HG03442 (cell line): ENCODE measurements around the gene TMEM176A.
"Not testable (repeated sequence)": the region's sequence is repeated elsewhere in the genome, so short reads cannot be mapped to it uniquely, and the experiment has no call there.

ENCODE experiments used
- ATAC-seq: cut with Tn5 transposase; IDR thresholded peaks from one replicate; pipeline ENCODE4 v1.9.1; 2021; ENCODE audit warnings: mild to moderate bottlenecking, moderate library complexity; ENCODE audit not compliant: unreplicated experiment

Gene TMEM176A

DNA sequence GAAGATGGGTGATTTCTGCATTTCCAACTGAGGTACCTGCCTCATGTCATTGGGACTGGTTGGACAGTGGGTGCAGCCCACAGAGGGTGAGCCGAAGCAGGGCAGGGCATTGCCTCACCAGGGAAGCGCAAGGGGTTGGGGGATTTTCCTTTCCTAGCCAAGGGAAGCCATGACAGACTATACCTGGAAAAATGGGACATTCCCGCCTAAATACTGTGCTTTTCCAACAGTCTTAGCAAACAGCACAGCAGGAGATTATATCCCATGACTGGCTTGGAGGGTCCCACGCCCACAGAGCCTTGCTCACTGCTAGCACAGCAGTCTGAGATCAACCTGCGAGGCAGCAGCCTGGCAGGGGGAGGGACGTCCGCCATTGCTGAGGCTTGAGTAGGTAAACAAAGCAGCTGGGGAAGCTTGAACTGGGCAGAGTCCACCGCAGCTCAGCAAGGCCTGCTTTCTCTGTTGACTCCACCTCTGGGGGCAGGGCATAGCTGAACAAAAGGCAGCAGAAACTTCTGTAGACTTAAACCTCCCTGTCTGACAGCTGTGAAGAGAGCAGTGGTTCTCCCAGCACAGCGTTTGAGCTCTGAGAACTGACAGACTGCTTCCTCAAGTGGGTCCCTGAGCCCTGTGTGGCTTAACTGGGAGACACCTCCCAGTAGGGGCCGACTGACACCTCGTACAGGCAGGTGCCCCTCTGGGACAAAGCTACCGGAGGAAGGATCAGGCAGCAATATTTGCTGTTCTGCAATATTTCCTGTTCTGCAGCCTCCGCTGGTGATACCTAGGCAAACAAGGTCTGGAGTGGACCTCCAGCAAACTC lies 7.3 kb downstream of the TMEM176A start:
- not testable (repeated sequence) for ATAC-seq

DNA sequence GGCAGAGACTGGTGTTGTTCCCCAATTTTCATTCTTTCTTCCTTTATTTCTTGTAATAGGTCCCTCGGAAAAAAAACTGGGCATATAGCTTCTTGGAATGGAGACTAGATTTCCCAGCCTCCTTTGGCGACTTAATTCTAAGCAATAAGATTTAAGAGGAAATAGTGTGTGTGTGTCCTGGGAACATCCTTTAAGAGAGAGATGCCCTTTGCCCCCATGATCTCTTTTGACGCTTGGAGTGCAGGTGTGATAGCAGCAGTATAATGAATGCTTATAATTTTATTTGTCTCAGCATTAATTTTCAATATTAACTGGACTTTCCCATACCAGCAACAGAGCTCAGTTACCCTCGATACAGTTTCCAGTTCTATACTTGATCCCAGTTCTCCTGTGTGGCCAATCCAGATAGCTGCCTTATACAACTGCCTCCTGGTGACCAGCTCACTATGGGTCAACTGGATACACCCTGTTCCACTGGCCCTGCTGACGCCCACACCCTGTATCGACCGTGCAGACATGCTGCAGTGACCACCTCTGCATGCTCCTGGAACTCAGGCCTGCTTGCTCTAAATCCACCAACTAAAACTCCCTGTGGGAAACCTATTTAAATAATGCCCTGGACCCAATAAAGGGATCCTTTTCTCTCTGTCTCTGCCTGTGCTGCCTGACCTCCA lies 13.9 kb downstream of the TMEM176A start:
- no peak for ATAC-seq

DNA sequence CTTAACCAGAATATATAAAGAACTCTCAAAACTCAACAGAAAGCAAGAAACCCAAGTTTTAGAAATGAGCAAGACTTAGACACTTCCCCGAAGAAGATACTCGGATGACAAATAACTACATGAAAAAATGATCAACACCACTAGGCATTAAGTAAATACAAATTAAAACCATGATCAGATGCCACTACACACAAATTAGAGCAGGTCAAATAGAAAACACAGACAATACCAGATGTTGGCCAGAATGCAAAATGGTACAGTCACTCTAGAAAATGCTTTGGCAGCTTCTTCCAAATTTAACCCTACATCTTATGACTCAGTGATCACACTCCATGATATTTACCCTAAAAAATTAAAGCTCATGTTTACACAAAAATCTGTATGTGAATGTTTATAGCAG lies 18.4 kb downstream of the TMEM176A start:
- ATAC-seq, result no peak

DNA sequence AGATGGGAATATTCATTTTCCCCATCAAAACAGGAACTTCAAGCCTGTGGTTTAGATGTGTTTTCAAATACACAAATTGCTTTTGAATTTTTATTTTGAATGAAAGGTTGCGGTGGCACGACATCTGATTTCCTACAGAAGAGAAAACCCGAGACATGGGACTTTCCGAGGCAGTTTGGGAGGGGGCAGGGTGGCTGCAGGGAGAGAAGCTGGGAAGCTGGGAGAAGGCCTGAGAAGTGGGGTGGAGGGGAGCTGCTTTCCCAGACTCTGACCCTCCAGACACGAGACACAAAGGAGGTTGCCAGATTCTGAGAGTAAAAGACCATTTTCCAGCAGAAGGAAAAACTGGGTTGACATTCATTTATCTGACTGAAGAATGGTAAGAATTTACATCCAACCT lies 19.6 kb downstream of the TMEM176A start:
- no peak for ATAC-seq

DNA sequence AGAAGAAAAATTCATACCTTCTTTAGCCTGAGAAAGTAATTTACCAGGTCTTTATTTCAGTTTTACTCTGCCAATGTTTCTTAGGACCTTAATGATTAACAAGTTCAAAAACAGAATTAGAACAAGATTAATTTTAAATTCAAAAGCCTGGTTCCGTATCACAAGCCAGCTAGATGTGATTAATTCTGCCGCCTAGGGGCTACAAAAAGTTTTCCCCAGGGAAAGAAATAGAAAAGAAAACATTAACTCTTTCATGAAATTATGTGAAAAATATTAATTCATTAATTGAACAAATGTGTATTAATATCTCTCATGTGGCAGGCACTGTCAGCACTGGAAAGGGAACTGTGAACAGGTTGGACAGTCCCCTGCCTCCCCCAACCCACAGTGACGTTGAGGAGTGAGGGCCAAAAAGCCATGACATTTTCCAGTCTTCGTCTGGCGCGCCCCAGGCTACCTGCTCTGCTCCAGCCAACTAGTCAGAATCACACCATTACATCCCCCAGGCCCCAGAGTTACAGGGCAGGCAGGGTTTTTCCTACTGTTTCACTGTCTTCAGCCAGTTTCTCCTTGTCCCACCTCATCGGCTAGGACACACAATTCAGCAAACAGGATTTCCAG lies 20.1 kb downstream of the TMEM176A start:
- ATAC-seq, result no peak

DNA sequence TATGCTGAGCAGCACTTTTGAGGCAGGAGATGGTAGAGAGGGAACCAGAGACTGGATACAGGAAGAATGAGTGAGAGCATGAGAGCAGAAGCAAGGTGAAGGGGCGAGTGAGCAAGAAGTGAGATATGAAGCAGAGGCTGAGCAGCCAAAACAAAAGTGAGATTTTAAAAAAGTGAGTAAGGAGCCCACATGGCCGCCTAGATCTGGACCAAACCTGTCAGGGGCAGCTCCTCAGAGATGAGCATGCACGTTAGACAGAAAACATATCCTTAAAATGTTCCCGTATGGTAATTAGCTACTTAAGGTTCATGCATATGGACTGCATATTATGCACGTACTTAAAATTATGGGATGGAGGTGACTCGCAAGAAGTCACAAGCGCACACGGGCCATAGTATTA lies 22.5 kb downstream of the TMEM176A start:
- no peak for ATAC-seq

DNA sequence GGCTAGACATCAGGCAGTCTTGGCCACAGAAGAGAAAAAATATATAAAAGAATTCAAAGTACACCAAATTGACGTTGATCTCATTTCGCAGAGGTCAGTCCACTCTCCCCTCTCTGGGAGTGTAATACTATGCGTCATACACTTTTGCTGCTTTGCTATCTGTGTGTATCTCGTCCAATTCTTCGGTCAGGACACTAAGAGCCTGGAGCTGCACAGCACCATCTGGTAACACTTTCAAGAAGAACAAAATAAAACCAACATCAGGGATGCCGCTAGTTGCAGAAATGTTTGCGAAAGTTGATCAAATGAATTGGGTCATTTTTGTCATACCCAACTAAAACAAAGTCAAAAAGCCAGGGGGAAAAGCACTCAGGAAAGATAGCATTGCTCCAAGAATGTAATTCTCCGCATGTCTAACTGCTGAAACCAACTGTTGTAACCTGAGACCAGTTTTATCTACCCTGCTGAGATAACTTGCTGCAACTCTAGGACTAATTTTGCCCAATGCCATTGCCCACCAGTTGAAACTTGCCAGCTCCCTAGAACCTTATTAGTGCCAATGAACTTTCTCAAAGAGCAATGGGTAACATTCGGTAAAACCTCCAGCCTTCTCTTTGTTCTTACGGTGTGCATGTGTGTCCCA lies 23.0 kb downstream of the TMEM176A start:
- no peak for ATAC-seq

DNA sequence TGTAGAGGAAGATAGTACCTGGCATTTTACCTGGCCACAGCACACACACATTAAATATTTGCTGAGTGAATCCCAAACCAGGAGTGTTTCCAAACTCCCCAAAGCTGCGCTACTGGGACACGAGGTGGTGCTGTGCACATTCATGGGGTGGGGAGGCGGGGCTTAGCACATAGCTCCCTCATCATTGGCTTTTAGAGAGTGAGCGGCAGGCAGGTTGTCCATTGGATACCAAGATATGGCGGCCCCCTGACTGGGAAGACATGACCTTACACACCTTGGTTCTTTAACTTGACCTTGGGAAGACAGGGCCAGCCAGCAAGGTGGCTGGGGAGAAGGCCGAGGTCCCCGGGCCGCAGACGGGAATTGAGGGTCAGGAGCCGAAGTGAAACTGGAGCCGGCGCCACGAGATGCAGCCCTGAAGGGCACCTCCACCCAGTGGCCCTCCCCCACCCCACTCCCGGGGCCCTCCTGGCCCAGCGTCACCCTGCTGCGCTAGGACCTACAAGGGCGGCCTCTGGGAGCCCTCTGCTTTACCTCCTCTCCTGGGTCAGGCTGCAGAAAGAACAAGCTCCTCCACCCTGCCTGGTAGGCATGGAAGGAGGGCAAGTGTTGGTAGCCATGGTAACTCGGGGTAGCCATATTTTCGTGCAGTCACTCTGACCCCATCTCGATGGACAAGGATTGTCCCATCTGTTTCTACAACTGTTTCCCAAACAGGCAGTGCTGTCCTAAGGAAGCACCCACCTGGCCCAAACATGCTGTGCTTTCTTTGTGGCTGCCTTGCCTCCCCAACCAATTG lies 24.0 kb downstream of the TMEM176A start:
- ATAC-seq, result no peak

DNA sequence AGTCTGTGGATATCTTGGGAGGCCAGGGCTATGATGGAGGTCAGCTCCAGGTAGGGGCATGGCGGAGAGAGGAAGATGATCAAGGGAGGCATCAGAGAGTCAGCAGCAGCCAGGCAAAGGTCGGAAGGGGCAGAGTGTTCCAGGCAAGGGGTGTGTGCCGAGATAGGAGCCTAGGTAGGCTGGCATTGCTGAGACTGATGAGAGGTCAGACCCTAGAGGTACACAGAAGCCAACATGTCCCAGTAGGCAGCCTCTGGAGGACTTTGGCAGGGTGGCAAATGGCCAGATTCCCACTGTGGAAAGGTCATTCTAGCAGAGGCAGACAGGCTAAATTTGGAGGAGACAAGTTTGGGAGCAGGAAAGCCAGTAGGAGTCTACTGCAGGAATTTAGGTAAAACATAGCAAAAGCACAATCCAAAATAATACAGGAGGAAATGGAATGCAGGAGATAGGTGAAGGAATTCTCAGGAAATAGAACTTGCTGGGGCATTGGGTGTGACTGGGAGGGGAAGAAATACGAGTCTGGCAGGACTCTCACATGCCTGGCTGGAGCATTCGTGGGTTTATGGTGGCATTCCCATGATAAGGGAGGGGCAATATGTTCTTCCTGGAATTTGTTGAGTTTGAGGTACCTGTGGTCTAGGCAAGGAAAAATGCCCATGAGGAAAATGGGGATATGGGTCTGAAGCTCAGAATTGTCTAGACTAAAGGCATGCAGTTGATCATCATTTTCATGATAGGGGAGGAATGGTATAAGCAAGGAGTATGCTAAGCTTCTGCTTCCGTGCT lies 25.7 kb downstream of the TMEM176A start:
- ATAC-seq, result no peak

DNA sequence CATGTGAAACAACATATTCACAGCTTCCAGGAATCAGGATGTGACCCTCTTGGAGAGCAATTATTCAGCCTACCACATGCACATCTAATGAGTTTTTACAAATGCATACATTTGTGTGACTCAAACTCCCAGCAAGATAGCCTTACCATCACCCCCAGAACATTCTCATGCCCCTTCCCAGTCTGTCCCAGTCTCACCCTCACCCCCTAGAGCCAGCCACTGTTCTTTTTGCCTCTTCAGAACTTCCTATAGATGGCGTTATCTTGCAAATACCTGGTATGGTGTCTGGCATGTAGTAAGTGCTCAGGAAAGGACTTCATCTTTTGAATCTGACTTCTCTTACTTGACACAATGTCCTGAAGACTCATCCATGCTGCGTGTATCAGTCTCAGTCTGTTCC lies 27.8 kb downstream of the TMEM176A start:
- ATAC-seq, result no peak

DNA sequence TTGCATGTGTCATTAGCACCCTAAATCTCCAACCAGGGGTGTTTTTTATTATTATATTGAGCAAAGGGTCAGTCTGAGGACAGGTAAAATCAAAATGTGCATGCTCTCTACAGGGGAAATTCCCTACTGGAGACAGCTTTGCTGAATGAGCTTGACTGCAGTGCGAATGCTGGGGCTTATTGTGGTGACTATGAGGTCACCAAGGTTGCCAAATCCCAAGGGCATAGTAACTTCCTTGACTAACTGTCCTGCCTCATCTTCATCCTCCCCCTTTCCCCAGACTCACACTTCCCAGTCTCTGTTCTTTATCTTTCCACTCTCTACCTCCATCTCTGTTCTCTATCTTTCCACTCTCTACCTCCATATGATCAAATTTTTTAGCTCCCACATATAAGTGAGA lies 28.9 kb downstream of the TMEM176A start:
- ATAC-seq, result no peak

DNA sequence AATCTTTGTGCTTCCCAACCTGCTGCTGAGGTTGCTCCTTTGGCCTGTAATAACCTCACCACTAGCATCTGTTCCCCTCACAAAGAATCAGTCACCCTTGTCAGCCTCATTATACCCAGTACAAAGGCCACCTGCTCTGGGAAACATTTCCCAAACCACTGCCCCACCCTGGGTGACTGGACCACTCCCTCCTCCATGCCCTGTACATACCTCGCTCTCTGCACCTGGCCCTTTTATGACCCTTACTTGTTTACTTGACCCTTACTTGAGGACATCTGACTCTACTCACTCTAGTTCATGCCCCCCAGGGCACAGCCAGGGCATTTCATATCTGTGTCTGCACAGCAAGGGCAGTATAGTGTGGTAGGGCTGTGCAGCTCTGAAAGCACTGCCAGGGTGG lies 30.4 kb downstream of the TMEM176A start:
- ATAC-seq, result no peak

DNA sequence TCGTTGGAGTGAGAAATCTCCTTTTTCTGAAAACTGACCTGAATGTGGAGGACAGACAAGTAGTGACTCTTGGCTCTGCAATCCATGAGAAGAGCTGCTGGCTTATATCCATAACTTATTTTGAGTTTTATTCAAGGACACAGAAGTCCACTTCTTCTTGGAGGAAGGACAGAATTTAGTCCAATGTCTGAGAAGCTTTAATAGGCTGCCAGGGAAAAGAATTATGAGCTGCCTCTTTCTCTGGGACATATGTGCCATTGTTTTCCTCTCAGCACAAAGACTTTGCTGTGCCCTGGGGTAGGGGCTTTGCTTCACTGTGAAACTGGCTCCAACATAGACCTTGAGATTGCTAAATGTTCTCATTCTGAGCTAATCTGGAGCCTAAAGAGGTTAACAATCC lies 31.3 kb downstream of the TMEM176A start:
- ATAC-seq, result no peak

DNA sequence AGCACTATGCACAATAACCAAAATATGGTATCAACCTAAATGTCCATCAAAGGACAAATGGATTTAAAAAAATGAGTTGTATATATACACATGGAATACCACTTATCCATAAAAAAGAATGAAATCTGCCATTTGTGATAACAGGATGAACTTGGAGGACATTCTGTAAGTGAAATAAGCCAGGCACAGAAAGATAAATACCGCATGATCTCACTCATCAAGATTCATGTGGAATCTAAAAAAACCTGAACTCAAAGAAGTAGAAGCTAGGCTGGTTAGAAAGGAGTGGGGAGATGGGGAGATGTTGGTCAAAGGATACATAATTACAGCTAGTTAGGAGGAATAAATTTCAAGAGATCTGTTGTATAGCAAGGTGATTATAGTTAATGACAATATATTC lies 34.5 kb downstream of the TMEM176A start:
- no peak for ATAC-seq

DNA sequence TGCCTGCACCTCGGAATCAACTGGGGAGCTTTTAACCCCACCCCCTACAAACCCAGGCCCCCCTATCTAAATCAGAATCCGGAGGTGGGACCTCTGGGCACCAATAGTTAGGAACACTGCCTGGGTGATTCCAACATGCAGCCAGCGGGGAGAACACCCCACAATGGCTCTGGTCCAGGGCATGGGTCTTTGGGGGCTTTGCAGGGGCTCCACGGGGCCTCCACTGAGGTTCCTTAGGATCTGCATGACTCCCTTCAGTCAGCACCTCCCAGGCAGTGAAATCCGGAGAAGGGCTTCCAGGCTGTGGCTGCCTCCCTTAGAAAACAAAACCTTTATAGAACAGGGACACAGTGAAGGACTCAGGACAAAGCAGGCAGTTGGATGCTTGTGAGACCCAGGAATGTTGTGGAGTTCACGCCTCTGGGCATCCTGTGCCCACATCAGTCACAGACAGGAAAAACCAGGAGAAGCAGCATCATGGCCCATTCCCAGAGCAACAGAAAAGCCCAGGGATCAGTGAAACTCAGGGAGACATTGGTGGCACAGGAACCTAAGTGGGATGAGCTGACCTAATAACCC lies 35.2 kb downstream of the TMEM176A start:
- no peak for ATAC-seq

DNA sequence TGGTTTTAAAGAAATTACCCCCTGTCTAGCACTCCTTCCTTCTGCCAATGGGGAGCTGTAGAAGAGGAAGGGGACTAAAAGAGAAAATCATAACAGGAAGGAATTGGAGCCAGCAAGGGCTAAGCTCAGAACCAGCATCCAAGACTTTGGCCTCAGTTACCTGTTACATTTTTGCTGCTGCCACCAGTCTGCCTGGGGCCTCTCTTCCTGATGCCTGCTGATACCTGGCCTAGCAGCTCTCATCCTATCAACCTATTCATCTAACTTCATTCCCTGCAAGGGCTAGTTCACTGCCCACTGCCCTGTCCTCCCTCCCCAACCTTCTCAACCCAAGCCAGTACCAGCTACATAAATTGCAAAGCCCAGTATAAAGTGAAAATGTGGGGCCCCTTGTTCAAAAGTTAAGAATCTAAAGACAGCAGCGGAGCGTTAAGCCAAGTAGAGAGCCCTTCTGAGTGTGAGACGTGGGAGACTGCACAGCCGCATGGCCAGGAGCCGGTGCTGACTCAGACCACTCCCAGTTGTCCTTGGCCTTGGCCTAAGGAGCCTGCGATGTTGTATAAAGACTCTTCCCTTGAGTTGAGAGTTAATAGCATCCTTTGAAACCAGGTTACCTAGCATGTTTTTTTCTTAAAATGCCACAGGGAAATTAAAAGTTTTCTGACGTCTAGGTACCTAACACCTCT lies 38.5 kb downstream of the TMEM176A start:
- ATAC-seq, result no peak

DNA sequence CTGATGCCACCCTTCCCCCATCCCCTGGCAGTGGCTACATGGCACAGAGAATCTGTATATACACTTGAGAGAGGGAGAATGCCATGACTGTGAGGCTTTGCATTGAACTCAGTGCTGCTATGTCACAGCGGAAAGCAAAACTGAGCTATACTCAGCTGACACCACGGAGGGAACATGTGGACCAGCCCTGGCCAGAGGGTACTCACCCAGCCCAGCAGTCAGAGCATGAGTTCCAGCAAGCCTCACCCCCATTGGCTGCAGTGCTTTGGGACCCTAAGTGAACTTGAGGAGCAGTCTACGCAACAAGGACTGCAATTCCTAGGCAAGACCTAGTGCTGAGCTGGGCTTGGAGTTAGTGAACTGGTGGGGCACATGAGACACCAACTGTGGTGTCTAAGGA lies 41.4 kb downstream of the TMEM176A start:
- no peak for ATAC-seq

DNA sequence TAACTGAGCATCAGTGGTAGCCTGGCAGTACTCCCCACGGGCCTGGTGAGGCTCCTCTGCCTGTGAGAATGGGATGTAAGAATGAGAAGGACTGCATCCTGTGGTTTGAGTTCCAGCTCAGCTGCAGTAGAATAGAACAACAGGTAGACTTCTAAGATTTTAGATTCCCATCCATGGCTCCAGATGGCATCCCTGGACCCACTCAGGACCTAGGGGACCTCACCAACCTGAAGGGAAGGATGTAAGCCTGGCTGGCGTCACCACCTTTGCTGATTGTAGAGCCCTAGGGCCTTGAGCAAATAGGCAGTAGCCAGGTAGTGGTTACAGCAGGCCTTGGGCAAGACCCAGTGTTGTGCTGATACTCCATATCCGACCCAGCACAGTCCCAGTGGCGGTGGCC lies 42.1 kb downstream of the TMEM176A start:
- ATAC-seq, result no peak

DNA sequence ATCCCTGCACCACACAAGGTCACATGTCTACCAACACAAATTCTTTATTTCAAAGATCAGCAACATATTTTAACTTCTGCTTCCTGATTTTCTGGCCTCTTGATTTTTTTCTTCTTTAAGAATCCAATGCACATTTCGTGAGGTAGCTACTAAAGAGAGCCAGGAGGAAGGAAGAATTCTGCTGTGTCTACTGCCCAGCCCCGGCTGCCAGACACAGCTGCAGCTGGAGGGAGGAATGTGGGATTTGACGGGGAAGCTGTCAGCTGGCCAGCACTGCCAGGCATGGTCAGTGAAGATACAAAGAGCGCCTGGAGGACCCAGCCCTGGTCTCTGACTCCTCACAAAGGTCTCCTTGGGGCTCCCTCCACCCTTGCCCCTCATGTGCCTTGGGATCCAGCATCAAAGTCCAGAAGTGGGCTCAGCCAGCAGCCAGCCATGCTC lies 44.9 kb downstream of the TMEM176A start:
- ATAC-seq, result no peak
